PC-9 (cell line): ENCODE data around the gene XPC. TPM values are rescaled to one million over a fixed set of nuclear protein-coding genes. Genes with fewer than 3 reads are reported as not detected.
"Not testable (repeated sequence)": the region's sequence is repeated elsewhere in the genome, so short reads cannot be mapped to it uniquely, and the experiment has no call there.

Experiments
- BruUV-seq: library from RNA; stranded (reverse); fragments of 400-500 nt; replicated peaks from 2 replicates; lab custom pipeline; 2021; lab: Mats Ljungman, UMichigan
- CTCF ChIA-PET: fragments of 300-600 bp; sonication (Branson Sonifier 250); formaldehyde crosslinking; loops from one replicate; lab custom pipeline; 2022; ENCODE audit warnings: antibody characterized with exemption; lab: Charles Lee
- POLR2A ChIA-PET: fragments of 300-600 bp; sonication (Branson Sonifier 250); formaldehyde crosslinking; loops from one replicate; lab custom pipeline; 2022; ENCODE audit warnings: antibody characterized with exemption; ENCODE audit not compliant: unreplicated experiment; lab: Charles Lee
- DNase-seq, 2 experiments: peaks; one replicate each; pipeline versions ENCODE4 v3.0.0 to v3.0.0-alpha.2; 2015 to 2022; ENCODE audit warnings: mixed read lengths in 1 of 2
- H2AFZ ChIP-seq: fragments of 200-600 bp; sonication (generic); 2 replicates; pipeline ENCODE4 v1.8.1; 2017; ENCODE audit warnings: antibody characterized with exemption
- H3F3A ChIP-seq: fragments of 200-600 bp; sonication (generic); 2 replicates; pipeline ENCODE4 v1.8.1; 2017; ENCODE audit warnings: antibody characterized with exemption, mild to moderate bottlenecking, low read depth; ENCODE audit not compliant: insufficient read depth
- H3K27ac ChIP-seq: fragments of 200-600 bp; sonication (generic); 2 replicates; pipeline ENCODE4 v1.6.1; 2016; ENCODE audit warnings: mixed run types
- H3K27me3 ChIP-seq: fragments of 200-600 bp; sonication (generic); 2 replicates; pipeline ENCODE4 v1.6.1; 2016; ENCODE audit warnings: low read depth, mixed run types; ENCODE audit not compliant: insufficient read depth
- H3K36me3 ChIP-seq: fragments of 200-600 bp; sonication (generic); 2 replicates; pipeline ENCODE4 v1.6.1; 2016; ENCODE audit warnings: low read depth, mixed run types
- H3K4me1 ChIP-seq: fragments of 200-600 bp; sonication (generic); replicated peaks from 2 replicates; pipeline ENCODE4 v1.6.1; 2016; ENCODE audit warnings: mixed run types; ENCODE audit not compliant: insufficient read depth
- H3K4me2 ChIP-seq: fragments of 200-600 bp; sonication (generic); 2 replicates; pipeline ENCODE4 v1.6.1; 2017; ENCODE audit warnings: mixed run types
- H3K4me3 ChIP-seq: fragments of 200-600 bp; sonication (generic); 2 replicates; pipeline ENCODE4 v1.6.1; 2016; ENCODE audit warnings: mixed run types
- H3K79me2 ChIP-seq: fragments of 200-600 bp; sonication (generic); 2 replicates; pipeline ENCODE4 v1.6.1; 2017; ENCODE audit warnings: low read depth, mixed run types
- H3K9me2 ChIP-seq: fragments of 200-600 bp; sonication (generic); 2 replicates; pipeline ENCODE4 v1.8.1; 2017; ENCODE audit warnings: mild to moderate bottlenecking; ENCODE audit not compliant: insufficient read depth
- H3K9me3 ChIP-seq: fragments of 200-600 bp; sonication (generic); 2 replicates; pipeline ENCODE4 v1.8.1; 2016; ENCODE audit warnings: low read depth; ENCODE audit not compliant: insufficient read depth
- H4K20me1 ChIP-seq: fragments of 200-600 bp; sonication (generic); 2 replicates; pipeline ENCODE4 v1.8.1; 2017; ENCODE audit not compliant: insufficient read depth
- EZH2 ChIP-seq: fragments of 200-600 bp; sonication (generic); IDR thresholded peaks from 2 replicates; pipeline ENCODE4 v1.8.0; 2017; ENCODE audit warnings: antibody characterized with exemption, low read depth
- intact Hi-C: fragments of 100-400 bp; cut with micrococcal nuclease; formaldehyde crosslinking; loops from one replicate; pipeline ENCODE4 v1.10.0; 2022; ENCODE audit not compliant: unreplicated experiment
- total RNA-seq: library from RNA; stranded (reverse); gene quantifications from 2 replicates; pipeline ENCODE4 v1.2.3, GENCODE V29; 2021
- TF ChIP-seq, protein P1 (sequence below): fragments of 200-600 bp; sonication (generic); conservative IDR thresholded peaks from 2 replicates; pipeline ENCODE4 v1.6.1; 2017; ENCODE audit warnings: mixed run types, antibody characterized with exemption, mild to moderate bottlenecking, moderate library complexity

The XPC gene
- total RNA-seq, 1 experiment from 2014 or later = 27.1 TPM

DNA sequence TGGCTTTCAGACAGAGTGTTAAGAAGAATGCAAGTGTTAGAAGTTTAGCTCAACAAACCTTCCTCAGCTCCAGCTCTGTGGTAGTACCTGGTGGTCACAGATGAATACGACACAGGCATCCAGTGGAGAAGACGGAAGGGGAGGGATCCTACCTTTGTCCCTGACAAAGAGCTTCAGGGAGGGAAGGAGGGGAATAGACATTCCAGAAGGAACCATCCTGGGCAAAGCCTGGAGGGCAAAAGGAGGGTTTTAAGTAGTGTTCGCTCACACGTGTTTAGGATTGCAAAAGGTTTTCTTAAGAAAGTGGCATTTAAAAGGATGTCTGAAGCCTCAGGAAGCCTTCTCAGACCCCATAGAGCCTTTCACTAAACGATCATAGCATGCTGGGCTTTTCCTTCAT is 56.5 kb downstream of the XPC start:
- Histone ChIP-seq H3K4me3 (no peak overlapping the region), H2AFZ (no peak overlapping the region), H3K27me3 (no peaks in the 10 kb centered on the region), H4K20me1 (peaks cover 17% of the 10 kb centered on the region), H3K9me2 (no peaks in the 10 kb centered on the region), H3F3A (peaks cover 11% of the 10 kb centered on the region; the same call in 1 of the 2 replicates), H3K4me2 (no peak overlapping the region), H3K9me3 (no peaks in the 10 kb centered on the region), H3K79me2 (peaks cover 47% of the 10 kb centered on the region), H3K4me1 (peaks cover 17% of the 10 kb centered on the region), H3K27ac (no peak overlapping the region), H3K36me3 (peaks cover 15% of the 10 kb centered on the region; the same call in 1 of the 2 replicates)
- intact Hi-C loops = no loop called here
- POLR2A ChIA-PET = interaction anchor here (0.9 kb wide), 1 partner anchor 22 kb away, joined by 26 read pairs; no protein-coding TSS in a partner anchor
- CTCF ChIA-PET = interaction anchor here (1.3 kb wide), 1 partner anchor 24 kb away, joined by 3 read pairs; no protein-coding TSS in a partner anchor
- no peak for DNase-seq
- no peak for TF ChIP-seq EZH2
- TF ChIP-seq, protein P1, sequence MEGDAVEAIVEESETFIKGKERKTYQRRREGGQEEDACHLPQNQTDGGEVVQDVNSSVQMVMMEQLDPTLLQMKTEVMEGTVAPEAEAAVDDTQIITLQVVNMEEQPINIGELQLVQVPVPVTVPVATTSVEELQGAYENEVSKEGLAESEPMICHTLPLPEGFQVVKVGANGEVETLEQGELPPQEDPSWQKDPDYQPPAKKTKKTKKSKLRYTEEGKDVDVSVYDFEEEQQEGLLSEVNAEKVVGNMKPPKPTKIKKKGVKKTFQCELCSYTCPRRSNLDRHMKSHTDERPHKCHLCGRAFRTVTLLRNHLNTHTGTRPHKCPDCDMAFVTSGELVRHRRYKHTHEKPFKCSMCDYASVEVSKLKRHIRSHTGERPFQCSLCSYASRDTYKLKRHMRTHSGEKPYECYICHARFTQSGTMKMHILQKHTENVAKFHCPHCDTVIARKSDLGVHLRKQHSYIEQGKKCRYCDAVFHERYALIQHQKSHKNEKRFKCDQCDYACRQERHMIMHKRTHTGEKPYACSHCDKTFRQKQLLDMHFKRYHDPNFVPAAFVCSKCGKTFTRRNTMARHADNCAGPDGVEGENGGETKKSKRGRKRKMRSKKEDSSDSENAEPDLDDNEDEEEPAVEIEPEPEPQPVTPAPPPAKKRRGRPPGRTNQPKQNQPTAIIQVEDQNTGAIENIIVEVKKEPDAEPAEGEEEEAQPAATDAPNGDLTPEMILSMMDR = no peak
- BruUV-seq = no TSS peak

DNA sequence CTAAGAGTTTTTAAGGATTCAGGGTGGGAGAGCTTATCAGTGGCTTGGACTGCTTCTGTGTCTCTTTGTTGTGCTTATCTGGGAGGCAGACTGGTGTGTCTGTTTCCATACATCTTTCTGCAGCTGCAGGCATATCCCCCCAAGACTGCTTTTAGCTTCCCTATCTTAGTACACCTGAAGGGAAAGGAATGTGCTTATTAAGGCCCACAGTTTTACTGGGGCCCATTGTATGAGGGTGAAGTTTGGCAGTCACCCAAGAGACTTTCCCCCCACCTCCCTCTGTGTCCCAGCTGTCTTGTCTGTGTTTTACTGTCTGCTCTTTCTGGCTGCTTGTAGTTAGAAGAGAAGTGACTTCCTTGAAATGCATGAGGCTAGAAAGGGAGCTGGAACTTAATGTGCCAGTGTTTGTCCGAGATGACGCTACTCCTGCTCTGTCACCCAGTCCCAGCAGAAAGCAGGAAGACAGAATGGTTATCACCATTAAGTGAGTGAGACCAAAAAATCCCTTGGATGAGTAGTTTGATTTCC is 57.4 kb downstream of the XPC start:
- peaks cover 16% of the 10 kb centered on the region; the same call in 1 of the 2 replicates for H3K36me3 ChIP-seq
- BruUV-seq, H3K4me2 ChIP-seq, POLR2A ChIA-PET, H3K9me3 ChIP-seq, H3K4me1 ChIP-seq, H3F3A ChIP-seq, H3K27ac ChIP-seq, H3K9me2 ChIP-seq, H3K27me3 ChIP-seq, H2AFZ ChIP-seq, intact Hi-C loops, DNase-seq, H3K4me3 ChIP-seq, H4K20me1 ChIP-seq, CTCF ChIA-PET: not testable (repeated sequence)
- H3K79me2 ChIP-seq = peaks cover 38% of the 10 kb centered on the region

DNA sequence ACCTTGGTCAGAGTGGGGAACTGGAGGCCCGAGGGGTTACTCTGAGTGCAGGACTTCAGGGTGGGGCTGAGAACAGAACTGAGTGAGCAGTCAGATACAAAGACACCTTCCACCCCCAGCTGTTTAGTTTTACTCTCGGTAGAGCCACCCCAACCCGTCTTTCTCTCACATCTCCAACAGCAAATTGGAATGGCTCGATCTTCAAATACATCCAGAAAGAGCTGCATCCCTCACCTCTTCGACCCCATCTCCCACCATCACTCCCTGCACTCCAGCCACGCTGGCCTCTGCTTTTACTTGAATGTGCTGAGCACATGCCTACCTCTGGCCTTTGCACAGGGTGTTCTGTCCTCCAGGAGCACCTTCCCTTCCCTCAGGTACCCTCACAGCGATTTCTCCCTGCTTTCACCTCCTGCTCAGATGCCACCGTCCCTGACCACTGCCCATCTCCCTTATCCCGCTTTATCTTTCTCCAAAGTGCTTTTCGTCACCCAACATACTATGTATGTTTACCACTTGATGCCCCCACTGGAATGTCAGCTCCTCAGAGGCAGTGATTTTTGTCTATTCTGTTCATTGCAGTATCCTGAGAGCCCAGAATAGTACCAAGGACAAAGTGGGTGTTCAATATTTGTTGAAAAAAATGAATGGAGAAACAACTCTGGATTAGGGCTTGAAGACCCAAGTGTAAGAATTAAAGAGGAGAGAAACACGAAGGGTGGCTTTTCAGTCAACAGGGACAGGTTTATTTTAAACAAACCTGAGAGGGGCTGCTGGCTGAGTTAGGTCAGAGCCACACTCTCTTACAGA is 58.1 kb downstream of the XPC start:
- Histone ChIP-seq H3K4me1 (peaks cover 8% of the 10 kb centered on the region; the same call in 1 of the 2 replicates), H3K27ac (no peak overlapping the region), H3K9me3 (no peaks in the 10 kb centered on the region), H3K4me3 (no peak overlapping the region), H3K79me2 (peaks cover 34% of the 10 kb centered on the region), H3K27me3 (no peaks in the 10 kb centered on the region), H3K36me3 (peaks cover 23% of the 10 kb centered on the region; the same call in 1 of the 2 replicates), H3F3A (peaks cover 4% of the 10 kb centered on the region; the same call in 1 of the 2 replicates), H3K4me2 (no peak overlapping the region), H3K9me2 (no peaks in the 10 kb centered on the region), H2AFZ (no peak overlapping the region), H4K20me1 (0 out of 2 replicates have a peak, but pooled peaks cover 7% of the 10 kb centered on the region)
- intact Hi-C loops = no loop called here
- POLR2A ChIA-PET = no interaction called here
- no TSS peak for BruUV-seq
- CTCF ChIA-PET = no interaction called here
- no peak for DNase-seq
- TF ChIP-seq EZH2 = no peak
- TF ChIP-seq, protein P1 = no peak
